Measurements from ENCODE around the gene AP3D1.

AP3D1 gene

GRCh38 chr19:2117215-2117960 lies 34.0 kb downstream of the AP3D1 start:
- TF ChIP-seq POLR2A (IDR thresholded peaks at IDR 0.05; ENCODE audit: low read depth, low read length), result no peak
- FAIRE-seq (no peak), DNase-seq (ENCODE audit: insufficient read length, low spot score) (no peak)

GRCh38 chr19:2116507-2116906 lies 34.9 kb downstream of the AP3D1 start:
- FAIRE-seq, result no peak
- DNase-seq (ENCODE audit: insufficient read length, low spot score), result no peak

GRCh38 chr19:2115911-2116426 lies 35.4 kb downstream of the AP3D1 start:
- FAIRE-seq (no peak), DNase-seq (ENCODE audit: insufficient read length, low spot score) (no peak)
- no peak for TF ChIP-seq POLR2A (IDR thresholded peaks at IDR 0.05; ENCODE audit: low read depth, low read length)

More at GRCh38 chr19:2116507-2116906, 34.9 kb downstream of the AP3D1 start:
- TF ChIP-seq POLR2A (IDR thresholded peaks at IDR 0.05; ENCODE audit: low read depth, low read length), result no peak

GRCh38 chr19:2115324-2115723 lies 36.0 kb downstream of the AP3D1 start:
- FAIRE-seq, result no peak
- TF ChIP-seq POLR2A (IDR thresholded peaks at IDR 0.05; ENCODE audit: low read depth, low read length), result no peak
- no peak for DNase-seq (ENCODE audit: insufficient read length, low spot score)

GRCh38 chr19:2114821-2115220 lies 36.5 kb downstream of the AP3D1 start:
- DNase-seq (ENCODE audit: insufficient read length, low spot score) (no peak), FAIRE-seq (no peak)
- no peak for TF ChIP-seq POLR2A (IDR thresholded peaks at IDR 0.05; ENCODE audit: low read depth, low read length)

- TF ChIP-seq POLR2A (IDR thresholded peaks at IDR 0.05; ENCODE audit: low read depth, low read length), result no peak
- DNase-seq (ENCODE audit: insufficient read length, low spot score) (no peak), FAIRE-seq (no peak)
Observed at GRCh38 chr19:2114218-2114617, 37.1 kb downstream of the AP3D1 start.

- no peak for TF ChIP-seq POLR2A (IDR thresholded peaks at IDR 0.05; ENCODE audit: low read depth, low read length)
- no peak for FAIRE-seq
- peak; percentile 66 for DNase-seq (ENCODE audit: insufficient read length, low spot score)
Observed at GRCh38 chr19:2113439-2114211, 37.7 kb downstream of the AP3D1 start.

GRCh38 chr19:2112516-2113320 lies 38.6 kb downstream of the AP3D1 start:
- FAIRE-seq, result no peak
- TF ChIP-seq POLR2A (IDR thresholded peaks at IDR 0.05; ENCODE audit: low read depth, low read length), result no peak
- DNase-seq (ENCODE audit: insufficient read length, low spot score), result no peak

- DNase-seq (ENCODE audit: insufficient read length, low spot score) (no peak), FAIRE-seq (no peak)
- no peak for TF ChIP-seq POLR2A (IDR thresholded peaks at IDR 0.05; ENCODE audit: low read depth, low read length)
Observed at GRCh38 chr19:2111886-2112285, 39.5 kb downstream of the AP3D1 start.

GRCh38 chr19:2111425-2111824 lies 39.9 kb downstream of the AP3D1 start:
- TF ChIP-seq POLR2A (IDR thresholded peaks at IDR 0.05; ENCODE audit: low read depth, low read length), result no peak
- DNase-seq (ENCODE audit: insufficient read length, low spot score), result no peak
- FAIRE-seq, result no peak

- TF ChIP-seq POLR2A (IDR thresholded peaks at IDR 0.05; ENCODE audit: low read depth, low read length), result no peak
- no peak for FAIRE-seq
- no peak for DNase-seq (ENCODE audit: insufficient read length, low spot score)
Observed at GRCh38 chr19:2110822-2111221, 40.5 kb downstream of the AP3D1 start.

GRCh38 chr19:2109046-2109864 lies 42.1 kb downstream of the AP3D1 start:
- TF ChIP-seq POLR2A (IDR thresholded peaks at IDR 0.05; ENCODE audit: low read depth, low read length), result no peak
- DNase-seq (ENCODE audit: insufficient read length, low spot score), result no peak
- no peak for FAIRE-seq

All from H54 (cell line).